Measurements from ENCODE around the gene THBS2.

Gene THBS2

DNA sequence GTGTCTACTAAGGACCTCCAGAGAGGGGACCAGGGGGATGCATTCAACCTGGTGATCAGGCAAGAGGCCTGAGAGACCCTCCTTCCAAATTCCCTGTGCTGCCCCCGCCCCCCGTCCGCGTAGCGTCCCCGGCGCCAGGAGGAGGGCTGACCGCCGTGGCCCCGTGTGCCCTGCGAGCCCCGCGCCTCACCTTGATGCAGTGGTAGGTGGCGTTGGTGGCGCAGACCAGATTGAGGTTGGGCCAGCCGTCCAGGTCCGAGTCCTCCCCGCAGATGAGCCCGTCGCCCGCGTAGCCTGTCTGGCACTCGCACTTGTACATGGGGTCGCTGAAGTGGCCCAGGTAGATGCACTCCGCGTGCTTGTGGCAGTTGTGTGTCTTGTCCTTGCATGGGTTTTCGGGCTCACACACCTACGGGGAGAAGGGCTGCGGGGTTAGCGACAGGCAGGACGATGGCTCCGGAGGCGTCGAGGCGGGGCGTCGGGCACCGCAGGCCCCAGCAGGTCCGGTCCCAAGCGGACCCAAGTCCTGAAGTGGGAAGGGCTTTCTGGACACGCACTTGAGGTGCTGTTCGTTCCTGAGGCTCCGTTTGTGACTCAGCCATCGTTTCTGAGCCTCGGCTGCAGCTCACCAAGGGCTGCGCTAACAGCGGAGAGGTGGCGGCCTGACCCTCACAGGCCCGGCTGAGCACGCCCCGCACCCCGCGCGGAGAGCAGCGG lies 21.7 kb downstream of the THBS2 start:
- Histone ChIP-seq H3K9me3 (ENCODE audit: control insufficient read depth, insufficient read depth, low read length) (no peaks in the 10 kb centered on the region), H3K4me3 (ENCODE audit: low read length) (no peak overlapping the region), H3K27me3 (ENCODE audit: control insufficient read depth, insufficient read depth, low read length) (no peaks in the 10 kb centered on the region), H3K36me3 (ENCODE audit: control insufficient read depth, insufficient read depth, low read length) (peaks cover 14% of the 10 kb centered on the region; the same call in 1 of the 2 replicates), H3K27ac (ENCODE audit: low read length) (no peak overlapping the region), H3K4me1 (ENCODE audit: control insufficient read depth, insufficient read depth, low read length) (no peaks in the 10 kb centered on the region)
- no peak for DNase-seq (ENCODE audit: low read depth, low spot score)
- WGBS (ENCODE audit: insufficient coverage, insufficient read length) = no CpG with 5 or more reads among the region's 55 CpGs

DNA sequence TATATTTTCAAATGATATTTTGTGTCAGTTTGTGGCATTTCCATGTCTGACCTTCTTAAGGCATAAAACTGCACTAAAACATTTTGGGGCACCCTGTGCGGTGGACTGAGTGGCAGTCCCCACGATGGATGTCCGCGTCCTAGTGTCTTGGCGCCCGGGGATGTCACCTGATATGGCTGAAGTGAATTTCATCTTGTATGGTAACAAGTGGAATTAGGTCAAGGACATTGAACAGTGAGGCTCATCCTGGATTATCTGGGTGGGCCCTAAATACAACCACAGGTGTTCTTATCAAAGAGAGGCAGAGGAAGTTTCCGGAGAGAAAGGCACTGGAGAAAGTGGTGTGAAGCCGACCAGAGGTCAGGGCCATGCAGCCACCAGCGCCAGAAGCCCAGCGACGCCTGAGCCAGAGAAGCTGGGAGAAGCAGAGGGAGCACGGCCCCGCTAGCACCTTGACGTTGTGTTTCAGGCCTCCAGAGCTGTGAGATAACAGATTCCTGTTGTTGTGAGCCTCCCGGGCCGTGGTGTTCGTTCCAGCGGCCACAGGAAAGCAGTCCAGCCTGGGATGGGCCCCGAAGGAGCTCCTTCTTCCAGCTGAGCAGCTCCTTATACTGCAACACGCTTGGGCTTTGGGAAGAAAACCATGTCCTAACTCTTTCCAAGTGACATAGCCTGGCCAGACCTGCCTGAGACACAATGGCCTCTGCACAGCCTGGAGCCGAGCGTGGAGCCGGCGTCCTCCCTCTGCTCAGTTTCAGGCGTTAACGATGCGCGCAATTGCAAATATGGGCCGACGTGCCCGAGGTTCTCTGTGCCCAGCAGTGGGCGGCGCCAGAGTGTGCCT lies 22.5 kb downstream of the THBS2 start:
- Histone ChIP-seq H3K4me1 (ENCODE audit: control insufficient read depth, insufficient read depth, low read length) (no peaks in the 10 kb centered on the region), H3K27me3 (ENCODE audit: control insufficient read depth, insufficient read depth, low read length) (no peaks in the 10 kb centered on the region), H3K27ac (ENCODE audit: low read length) (no peak overlapping the region), H3K4me3 (ENCODE audit: low read length) (no peak overlapping the region), H3K9me3 (ENCODE audit: control insufficient read depth, insufficient read depth, low read length) (no peaks in the 10 kb centered on the region), H3K36me3 (ENCODE audit: control insufficient read depth, insufficient read depth, low read length) (peaks cover 14% of the 10 kb centered on the region; the same call in 1 of the 2 replicates)
- WGBS (ENCODE audit: insufficient coverage, insufficient read length) = no CpG with 5 or more reads among the region's 33 CpGs
- DNase-seq (ENCODE audit: low read depth, low spot score) = no peak

DNA sequence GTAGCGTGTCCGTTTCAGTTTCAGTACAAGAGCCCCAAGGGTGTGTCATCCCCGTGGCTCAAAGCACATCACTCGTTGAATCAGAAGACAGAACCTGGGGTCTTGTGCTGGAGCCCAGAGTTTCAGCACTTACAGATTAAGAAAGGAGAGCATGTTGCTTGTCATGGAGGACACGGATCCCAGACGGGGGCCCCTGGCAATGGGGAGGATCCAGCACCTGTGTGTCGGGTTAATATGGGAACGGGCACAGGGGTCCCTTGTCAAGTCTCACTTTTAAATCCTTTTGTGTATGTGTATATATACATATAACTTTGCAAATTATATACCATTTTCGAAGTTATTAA lies 23.4 kb downstream of the THBS2 start:
- no peak overlapping the region for H3K4me3 ChIP-seq (ENCODE audit: low read length)
- H3K4me1 ChIP-seq (ENCODE audit: control insufficient read depth, insufficient read depth, low read length) = no peaks in the 10 kb centered on the region
- no peak for DNase-seq (ENCODE audit: low read depth, low spot score)
- no peaks in the 10 kb centered on the region for H3K9me3 ChIP-seq (ENCODE audit: control insufficient read depth, insufficient read depth, low read length)
- H3K36me3 ChIP-seq (ENCODE audit: control insufficient read depth, insufficient read depth, low read length) = peaks cover 14% of the 10 kb centered on the region; the same call in 1 of the 2 replicates
- no peak overlapping the region for H3K27ac ChIP-seq (ENCODE audit: low read length)
- no CpG with 5 or more reads among the region's 9 CpGs for WGBS (ENCODE audit: insufficient coverage, insufficient read length)
- H3K27me3 ChIP-seq (ENCODE audit: control insufficient read depth, insufficient read depth, low read length) = no peaks in the 10 kb centered on the region

- Histone ChIP-seq H3K27ac (ENCODE audit: low read length) (no peak overlapping the region), H3K36me3 (ENCODE audit: control insufficient read depth, insufficient read depth, low read length) (peaks cover 17% of the 10 kb centered on the region), H3K27me3 (ENCODE audit: control insufficient read depth, insufficient read depth, low read length) (no peaks in the 10 kb centered on the region), H3K4me3 (ENCODE audit: low read length) (no peak overlapping the region), H3K9me3 (ENCODE audit: control insufficient read depth, insufficient read depth, low read length) (no peaks in the 10 kb centered on the region), H3K4me1 (ENCODE audit: control insufficient read depth, insufficient read depth, low read length) (no peaks in the 10 kb centered on the region)
- WGBS (ENCODE audit: insufficient coverage, insufficient read length) = no CpG with 5 or more reads among the region's 13 CpGs
- no peak for DNase-seq (ENCODE audit: low read depth, low spot score)
Measured at GRCh38 chr6:169229615-169230321, 23.9 kb downstream of the THBS2 start.

- no peaks in the 10 kb centered on the region for H3K4me1 ChIP-seq (ENCODE audit: control insufficient read depth, insufficient read depth, low read length)
- peaks cover 9% of the 10 kb centered on the region for H3K36me3 ChIP-seq (ENCODE audit: control insufficient read depth, insufficient read depth, low read length)
- no peaks in the 10 kb centered on the region for H3K9me3 ChIP-seq (ENCODE audit: control insufficient read depth, insufficient read depth, low read length)
- H3K27ac ChIP-seq (ENCODE audit: low read length) = no peak overlapping the region
- H3K4me3 ChIP-seq (ENCODE audit: low read length) = no peak overlapping the region
- no CpG with 5 or more reads among the region's 15 CpGs for WGBS (ENCODE audit: insufficient coverage, insufficient read length)
- DNase-seq (ENCODE audit: low read depth, low spot score) = no peak
- H3K27me3 ChIP-seq (ENCODE audit: control insufficient read depth, insufficient read depth, low read length) = no peaks in the 10 kb centered on the region
Measured at GRCh38 chr6:169227116-169227515, 26.5 kb downstream of the THBS2 start.

DNA sequence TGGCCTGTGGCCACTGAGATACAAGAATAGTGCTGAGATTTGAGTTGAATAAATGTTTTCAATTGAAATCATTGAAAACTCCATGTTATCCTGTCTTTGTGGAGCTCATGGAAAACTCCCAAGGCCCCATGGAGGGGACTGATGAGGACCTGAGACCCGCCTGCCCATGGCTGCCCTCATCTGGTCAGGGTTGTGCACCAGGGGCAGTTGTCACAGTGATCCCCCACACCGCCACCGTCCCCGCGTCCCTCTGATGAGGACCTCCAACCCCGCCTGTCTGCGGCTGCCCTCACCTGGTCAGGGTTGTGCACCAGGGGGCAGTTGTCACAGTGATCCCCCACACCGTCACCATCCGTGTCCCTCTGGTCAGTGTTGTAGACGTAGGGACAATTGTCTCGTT lies 27.8 kb downstream of the THBS2 start:
- WGBS (ENCODE audit: insufficient coverage, insufficient read length) = no CpG with 5 or more reads among the region's 11 CpGs
- H3K27ac ChIP-seq (ENCODE audit: low read length) = no peak overlapping the region
- no peak overlapping the region for H3K4me3 ChIP-seq (ENCODE audit: low read length)
- H3K36me3 ChIP-seq (ENCODE audit: control insufficient read depth, insufficient read depth, low read length) = peaks cover 14% of the 10 kb centered on the region; the same call in 1 of the 2 replicates
- no peak for DNase-seq (ENCODE audit: low read depth, low spot score)
- no peaks in the 10 kb centered on the region for H3K4me1 ChIP-seq (ENCODE audit: control insufficient read depth, insufficient read depth, low read length)
- H3K27me3 ChIP-seq (ENCODE audit: control insufficient read depth, insufficient read depth, low read length) = no peaks in the 10 kb centered on the region
- H3K9me3 ChIP-seq (ENCODE audit: control insufficient read depth, insufficient read depth, low read length) = no peaks in the 10 kb centered on the region

GRCh38 chr6:169225131-169225576 lies 28.5 kb downstream of the THBS2 start:
- peaks cover 14% of the 10 kb centered on the region; the same call in 1 of the 2 replicates for H3K36me3 ChIP-seq (ENCODE audit: control insufficient read depth, insufficient read depth, low read length)
- DNase-seq (ENCODE audit: low read depth, low spot score) = no peak
- no CpG with 5 or more reads among the region's 23 CpGs for WGBS (ENCODE audit: insufficient coverage, insufficient read length)
- no peak overlapping the region for H3K4me3 ChIP-seq (ENCODE audit: low read length)
- no peaks in the 10 kb centered on the region for H3K4me1 ChIP-seq (ENCODE audit: control insufficient read depth, insufficient read depth, low read length)
- H3K27me3 ChIP-seq (ENCODE audit: control insufficient read depth, insufficient read depth, low read length) = no peaks in the 10 kb centered on the region
- no peak overlapping the region for H3K27ac ChIP-seq (ENCODE audit: low read length)
- no peaks in the 10 kb centered on the region for H3K9me3 ChIP-seq (ENCODE audit: control insufficient read depth, insufficient read depth, low read length)

DNA sequence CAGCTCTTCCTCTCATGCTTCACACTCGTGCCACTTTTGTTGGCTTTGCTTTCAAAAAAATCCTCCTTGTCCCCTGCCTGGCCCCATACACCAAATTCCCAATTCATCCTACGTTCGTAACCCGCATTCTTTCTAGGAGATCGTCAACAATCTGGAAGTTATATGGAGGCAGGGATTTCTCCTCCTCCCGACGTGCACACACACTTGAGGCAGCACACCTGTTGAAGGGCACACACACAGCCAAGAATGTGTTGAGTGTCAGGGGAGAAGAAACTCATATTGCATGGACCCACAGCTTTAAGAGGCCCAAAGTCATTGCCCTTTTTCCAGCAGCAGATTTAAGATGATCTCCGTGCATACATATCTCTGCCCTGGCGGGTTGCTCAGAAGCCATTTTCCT lies 28.9 kb downstream of the THBS2 start:
- H3K9me3 ChIP-seq (ENCODE audit: control insufficient read depth, insufficient read depth, low read length) = no peaks in the 10 kb centered on the region
- no peak overlapping the region for H3K4me3 ChIP-seq (ENCODE audit: low read length)
- no peak overlapping the region for H3K27ac ChIP-seq (ENCODE audit: low read length)
- H3K36me3 ChIP-seq (ENCODE audit: control insufficient read depth, insufficient read depth, low read length) = peaks cover 14% of the 10 kb centered on the region; the same call in 1 of the 2 replicates
- no peak for DNase-seq (ENCODE audit: low read depth, low spot score)
- WGBS (ENCODE audit: insufficient coverage, insufficient read length) = no CpG with 5 or more reads among the region's 9 CpGs
- no peaks in the 10 kb centered on the region for H3K27me3 ChIP-seq (ENCODE audit: control insufficient read depth, insufficient read depth, low read length)
- no peaks in the 10 kb centered on the region for H3K4me1 ChIP-seq (ENCODE audit: control insufficient read depth, insufficient read depth, low read length)

DNA sequence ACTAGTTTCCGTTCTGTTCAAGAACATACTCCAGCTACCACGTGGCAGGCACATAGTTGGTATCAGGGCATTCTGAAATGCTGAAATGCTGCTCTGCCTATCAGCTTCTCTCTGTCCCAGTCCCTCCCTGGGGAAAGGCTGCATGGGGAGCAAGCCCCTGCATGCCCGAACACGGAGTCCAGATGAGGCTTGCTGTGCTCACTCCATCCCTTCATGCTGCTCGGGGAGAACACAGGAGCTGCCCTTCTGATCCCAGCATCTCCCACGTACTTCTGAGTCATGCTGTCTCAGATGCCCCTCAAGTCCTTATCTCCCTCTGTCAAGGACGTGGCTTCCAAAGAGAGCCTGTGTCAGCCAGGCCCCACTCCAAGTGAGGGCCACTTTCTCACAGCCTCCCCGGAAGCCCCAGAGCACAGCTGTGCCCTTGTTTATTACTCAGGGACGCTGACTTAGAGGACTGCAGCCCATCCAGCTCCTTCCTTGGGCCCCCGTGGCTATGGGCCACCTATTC lies 29.4 kb downstream of the THBS2 start:
- Histone ChIP-seq H3K4me3 (ENCODE audit: low read length) (no peak overlapping the region), H3K36me3 (ENCODE audit: control insufficient read depth, insufficient read depth, low read length) (peaks cover 14% of the 10 kb centered on the region; the same call in 1 of the 2 replicates), H3K27ac (ENCODE audit: low read length) (no peak overlapping the region), H3K27me3 (ENCODE audit: control insufficient read depth, insufficient read depth, low read length) (no peaks in the 10 kb centered on the region), H3K9me3 (ENCODE audit: control insufficient read depth, insufficient read depth, low read length) (no peaks in the 10 kb centered on the region), H3K4me1 (ENCODE audit: control insufficient read depth, insufficient read depth, low read length) (no peaks in the 10 kb centered on the region)
- no peak for DNase-seq (ENCODE audit: low read depth, low spot score)
- no CpG with 5 or more reads among the region's 10 CpGs for WGBS (ENCODE audit: insufficient coverage, insufficient read length)

DNA sequence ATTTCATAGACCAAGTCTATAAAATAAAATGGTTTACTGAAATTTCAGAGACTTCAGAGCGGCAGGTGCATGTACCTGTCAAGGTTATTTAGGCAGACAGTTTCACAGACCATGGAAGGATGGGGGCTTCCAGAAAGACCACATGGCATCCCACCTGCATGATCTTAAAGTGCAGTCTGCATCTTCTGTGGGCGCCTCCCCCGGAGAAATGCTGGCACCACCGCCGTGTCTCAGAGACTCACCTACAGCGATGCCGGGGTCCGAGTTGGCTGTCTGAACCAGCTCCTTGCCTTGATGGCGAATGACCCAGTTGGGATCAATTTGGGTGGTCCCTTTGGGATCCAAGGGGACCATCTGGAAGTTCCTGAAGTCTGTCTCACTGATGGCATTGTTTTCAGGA lies 30.6 kb downstream of the THBS2 start:
- no peak for DNase-seq (ENCODE audit: low read depth, low spot score)
- H3K4me3 ChIP-seq (ENCODE audit: low read length) = no peak overlapping the region
- no peaks in the 10 kb centered on the region for H3K27me3 ChIP-seq (ENCODE audit: control insufficient read depth, insufficient read depth, low read length)
- H3K9me3 ChIP-seq (ENCODE audit: control insufficient read depth, insufficient read depth, low read length) = no peaks in the 10 kb centered on the region
- H3K27ac ChIP-seq (ENCODE audit: low read length) = no peak overlapping the region
- WGBS (ENCODE audit: insufficient coverage, insufficient read length) = no CpG with 5 or more reads among the region's 9 CpGs
- H3K36me3 ChIP-seq (ENCODE audit: control insufficient read depth, insufficient read depth, low read length) = peaks cover 12% of the 10 kb centered on the region; the same call in 1 of the 2 replicates
- H3K4me1 ChIP-seq (ENCODE audit: control insufficient read depth, insufficient read depth, low read length) = no peaks in the 10 kb centered on the region

Data from iPS DF 6.9 (cell line).